A549 treated with CpdA at 1 μM for 4 hours (cell line): Measurements from ENCODE around the gene LMNTD2. TPM values are rescaled to one million over a fixed set of nuclear protein-coding genes. Genes with fewer than 3 reads are reported as not detected.

ENCODE experiments used
- total RNA-seq: library from RNA; stranded (reverse); fragments of 200-300 nt; extraction: Qiagen RNA extraction; gene quantifications from 5 replicates; pipeline ENCODE4 v1.2.3, GENCODE V29; 2022; ENCODE audit warnings: low read depth

LMNTD2 gene, protein sequence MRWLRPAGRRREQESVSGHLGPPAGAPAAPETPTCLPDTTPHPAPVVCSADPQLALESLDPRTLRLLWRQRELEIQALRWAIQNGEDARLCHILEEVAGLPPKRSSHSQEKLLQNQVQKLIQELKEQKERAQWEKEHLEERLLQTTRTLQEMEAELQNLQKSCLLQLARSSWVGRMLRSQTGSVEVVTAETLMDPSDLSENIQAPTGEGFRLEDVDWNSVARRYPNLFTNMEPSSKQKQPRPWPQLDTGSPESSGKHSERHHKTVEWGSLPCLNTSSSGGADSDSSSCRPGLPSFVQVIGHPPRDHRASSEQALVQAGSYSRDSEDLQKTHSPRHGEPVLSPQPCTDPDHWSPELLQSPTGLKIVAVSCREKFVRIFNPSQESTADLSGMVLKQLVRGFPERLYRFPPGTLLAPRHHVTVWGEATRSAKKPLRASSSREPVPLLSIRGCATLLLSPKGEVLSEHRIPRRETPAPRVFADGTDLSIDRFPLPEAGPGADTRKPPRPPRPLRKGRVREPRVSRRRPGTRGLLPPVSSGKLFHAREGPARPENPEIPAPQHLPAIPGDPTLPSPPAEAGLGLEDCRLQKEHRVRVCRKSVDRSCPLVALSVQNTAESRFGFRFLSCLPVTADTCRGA
- 2.0 to 3.5 TPM (median 2.3 TPM) in 5 replicates for total RNA-seq

DNA sequence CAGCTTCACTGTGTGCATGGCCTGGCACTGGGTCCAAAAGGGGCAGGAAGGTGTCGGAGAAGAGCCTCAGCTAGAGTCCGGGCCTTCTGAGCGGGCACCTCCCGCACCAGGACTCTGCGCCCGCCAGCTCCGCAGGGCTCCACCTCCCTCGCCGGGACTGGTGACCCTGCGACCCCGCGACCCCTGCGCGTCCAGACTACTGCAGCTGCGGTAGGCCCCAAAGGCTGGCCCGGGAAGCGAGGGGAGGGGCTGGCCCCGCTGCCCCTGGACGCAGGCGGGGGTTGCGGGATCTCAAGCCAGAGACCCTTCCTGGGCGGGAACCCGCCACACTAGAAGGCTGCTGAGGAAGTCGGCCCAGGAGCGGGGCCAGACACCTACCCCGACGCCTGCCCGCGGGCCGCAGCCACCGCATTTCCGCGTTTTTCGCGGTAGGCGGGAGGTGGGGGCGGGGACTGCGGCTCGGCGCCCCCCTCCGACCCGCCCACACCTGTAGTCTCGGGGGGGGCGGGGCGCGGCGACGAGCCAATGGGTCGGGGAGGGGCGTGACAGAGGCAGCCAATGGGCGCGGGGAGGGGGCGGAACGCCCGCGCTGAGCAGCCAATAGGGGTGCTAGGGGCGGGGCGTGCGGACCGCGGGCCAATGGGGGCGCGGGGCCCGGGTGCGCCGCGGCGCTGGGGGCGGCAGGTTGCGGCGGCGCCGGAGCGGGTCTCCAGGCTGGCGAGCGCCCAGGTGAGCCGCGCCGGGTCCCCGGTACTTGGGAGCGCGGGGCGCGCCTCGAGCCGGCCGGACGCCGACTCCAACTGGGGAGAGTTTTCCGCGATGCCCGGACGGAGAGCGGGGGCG, at the start of gene LMNTD2, which contains the start of gene RASSF7:
Gene LMNTD2, minus strand, starts transcription at position 434 of the 843 bp plus-strand sequence. Its CDS starts 22 bp downstream, at position 412.
Gene RASSF7, plus strand, starts transcription at position 666 of the 843 bp plus-strand sequence. CDS start 799 bp downstream, outside the sequence.

DNA sequence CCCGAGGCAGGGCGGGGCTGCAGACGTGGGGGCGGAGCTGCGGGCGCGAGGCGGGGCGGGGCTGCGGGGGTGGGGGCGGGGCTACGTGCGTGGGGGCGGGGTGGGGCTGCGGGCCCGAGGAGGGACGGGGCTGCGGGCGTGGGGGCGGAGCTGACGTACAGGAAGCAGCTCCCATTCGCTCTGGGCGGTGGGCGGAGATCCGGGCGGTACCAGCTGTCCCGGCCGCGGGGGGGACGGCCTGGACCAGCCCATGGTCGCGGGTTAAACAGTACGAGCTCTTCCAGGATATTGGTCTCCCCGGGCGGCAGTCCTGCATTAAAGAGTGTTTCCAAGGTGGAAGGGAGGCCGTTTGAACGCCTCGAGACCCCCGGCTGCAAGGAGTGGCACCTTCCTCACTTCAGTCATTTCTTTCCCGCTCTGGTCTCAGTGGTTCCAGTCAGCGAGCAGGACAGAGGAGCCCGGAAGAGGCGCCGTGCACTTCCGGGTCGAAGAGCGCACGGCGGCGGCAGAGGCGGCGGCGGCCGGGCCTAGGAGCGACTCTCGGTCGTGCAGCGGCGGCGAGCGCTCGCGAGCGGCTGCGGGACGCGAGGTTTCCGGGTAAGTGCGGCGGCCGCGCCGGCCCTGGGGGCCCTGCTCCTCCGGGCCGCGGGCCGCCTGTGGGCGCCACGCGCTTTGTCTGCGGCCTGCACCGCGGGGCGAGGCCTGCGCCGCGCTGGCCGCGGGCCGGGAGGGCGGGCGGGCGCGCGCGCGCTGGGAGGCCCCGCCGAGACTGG, 15.6 kb upstream of the LMNTD2 start, which contains the start of gene PHRF1:
Gene PHRF1, plus strand, starts transcription at position 475 of the 773 bp plus-strand sequence. CDS start 5,043 bp downstream, outside the sequence.

DNA sequence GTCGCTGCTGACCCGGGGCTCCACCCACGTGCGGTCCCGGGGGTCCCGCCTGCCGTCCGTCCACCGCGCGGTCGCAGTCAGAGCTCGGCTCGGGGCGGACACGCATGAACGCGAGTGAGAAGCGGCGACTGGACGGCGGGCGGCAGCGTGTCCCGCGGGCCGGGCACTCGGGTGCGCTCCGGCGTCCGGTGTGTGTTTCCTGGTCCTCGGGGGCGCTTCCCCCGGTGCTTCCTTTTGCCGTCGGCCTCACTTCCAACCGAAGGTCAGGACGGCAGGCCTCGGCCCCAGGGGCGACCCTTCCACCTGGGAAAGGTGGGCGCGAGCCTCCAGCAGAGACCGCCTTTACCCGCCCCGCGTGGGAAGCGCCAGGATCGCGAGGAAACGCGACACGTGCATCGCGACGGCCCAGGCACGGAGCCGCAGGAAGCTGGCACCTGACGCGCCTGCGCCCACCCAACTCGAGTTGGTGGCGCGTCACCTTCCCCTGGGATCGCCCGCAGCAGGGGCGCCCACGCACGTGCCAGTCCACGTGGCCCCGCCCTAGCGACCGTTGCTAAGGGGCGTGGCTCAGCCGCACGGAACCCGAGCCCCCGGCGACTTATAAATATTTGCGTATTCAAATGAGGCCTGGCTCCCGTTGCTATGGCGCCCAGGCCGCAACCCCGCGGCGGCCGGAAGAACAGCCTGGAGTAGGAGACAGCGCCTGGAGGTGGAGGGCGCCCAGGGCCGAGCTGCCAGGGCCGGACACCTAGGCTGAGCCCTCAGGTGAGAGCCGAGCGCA, 23.5 kb downstream of the LMNTD2 start, which contains the start of gene LRRC56:
Gene LRRC56, plus strand, starts transcription at position 687 of the 781 bp plus-strand sequence. CDS start 3,158 bp downstream, outside the sequence.

DNA sequence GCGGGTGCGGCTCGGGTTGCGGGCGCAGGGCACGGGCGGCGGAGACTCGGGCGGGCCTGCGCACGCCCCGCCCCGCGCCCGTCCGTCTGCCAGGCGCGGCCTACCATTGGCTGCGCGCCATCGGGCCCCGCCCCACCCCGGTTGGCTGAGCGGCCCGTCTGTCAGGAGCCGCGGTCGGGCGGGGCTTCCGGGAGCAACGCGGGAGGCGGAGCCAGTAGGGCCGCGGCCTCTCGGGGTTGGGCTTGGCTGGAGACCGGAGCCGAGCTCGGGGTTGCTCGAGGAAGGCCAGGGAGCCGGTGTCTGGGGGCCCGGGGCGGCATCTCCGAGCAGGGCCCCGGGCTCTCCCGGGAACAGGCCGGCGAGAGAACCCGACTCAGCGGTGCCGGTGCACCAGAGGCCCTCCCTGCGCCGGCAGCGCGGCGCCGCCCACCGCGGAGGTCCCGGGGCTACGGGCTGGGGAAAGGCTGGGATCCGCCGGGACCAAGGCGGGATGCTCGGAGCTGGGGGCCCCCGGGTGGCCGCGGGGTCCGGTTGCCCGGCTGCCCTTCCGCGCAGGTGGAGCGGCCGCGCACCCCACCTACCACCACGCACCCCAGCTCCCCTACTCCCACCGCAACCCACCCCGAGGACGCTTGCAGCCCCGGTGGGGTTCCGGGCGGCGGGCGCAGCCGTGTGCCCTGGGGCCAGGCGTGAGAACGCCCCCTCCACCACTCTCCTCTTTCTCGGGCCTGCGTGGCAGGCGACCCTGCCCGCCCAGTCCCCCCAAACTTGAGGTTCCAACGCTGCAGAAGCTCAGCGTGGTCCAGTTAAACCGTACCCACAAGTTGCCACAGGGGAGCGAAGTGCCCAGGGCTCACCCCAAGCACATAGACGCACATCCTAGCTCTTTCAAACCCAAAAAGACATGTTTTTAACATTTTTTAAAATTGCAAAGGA, 24.8 kb downstream of the LMNTD2 start, which contains the start of gene HRAS:
Gene HRAS, minus strand, starts transcription at position 58 of the 936 bp plus-strand sequence.

DNA sequence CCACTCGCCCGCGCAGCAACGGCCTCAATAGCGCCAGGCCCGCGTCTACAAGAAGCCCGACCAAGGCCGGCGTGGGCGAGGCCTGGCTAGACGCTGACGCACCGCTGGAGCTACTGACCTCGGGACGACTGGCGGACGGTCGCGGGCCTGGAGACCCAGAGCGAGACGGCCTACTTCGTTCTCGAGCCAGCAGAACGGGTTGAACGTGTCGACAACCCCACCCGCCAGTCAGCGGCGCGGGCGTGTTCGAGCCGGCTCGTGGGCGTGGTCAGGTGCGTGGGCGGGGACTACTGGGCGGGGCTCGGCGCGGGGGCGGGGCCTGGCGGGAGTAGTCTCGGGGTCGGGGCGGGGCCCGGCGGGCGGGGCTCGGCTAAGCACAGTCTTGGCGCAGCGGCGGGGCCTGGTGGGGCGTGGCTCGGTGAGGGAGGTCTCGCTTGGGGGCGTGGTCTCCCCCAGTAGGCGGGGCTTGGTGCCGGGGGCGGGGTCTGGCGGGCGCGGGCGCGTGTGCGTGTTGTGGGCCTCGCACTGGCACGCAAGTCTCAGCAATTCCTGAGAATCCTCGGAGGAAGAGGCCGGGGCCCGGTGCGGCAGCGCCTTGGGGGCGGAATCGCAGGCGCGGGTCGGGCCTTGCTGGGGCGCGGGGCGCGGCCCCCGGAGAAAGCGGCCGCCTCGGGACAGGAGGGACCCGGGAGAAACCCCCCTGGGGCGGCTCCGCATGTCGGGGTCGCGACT, 53.4 kb downstream of the LMNTD2 start, which contains the start of gene RNH1:
Gene RNH1, minus strand, starts transcription at position 248 of the 732 bp plus-strand sequence. CDS start 5,080 bp downstream, outside the sequence.

Other genes starting within 250 kb of the LMNTD2 start
- 0.24 to 0.82 TPM (median 0.49 TPM) in 4 of 5 replicates, not detected in the other for gene IFITM1, start 246.7 kb downstream of the LMNTD2 start, total RNA-seq
- 20.3 to 33.4 TPM (median 29.1 TPM) in 5 replicates for gene IFITM3, start 239.9 kb downstream of the LMNTD2 start, total RNA-seq
- gene B4GALNT4, start 191.2 kb downstream of the LMNTD2 start, total RNA-seq, result 9.3 to 23.3 TPM (median 15.1 TPM) in 5 replicates
- gene PKP3, start 166.5 kb downstream of the LMNTD2 start, total RNA-seq, result 31.0 to 40.9 TPM (median 35.4 TPM) in 5 replicates
- gene SIGIRR, start 145.7 kb downstream of the LMNTD2 start, total RNA-seq, result 58.8 to 99.8 TPM (median 88.2 TPM) in 5 replicates
- 0.51 to 1.2 TPM (median 0.77 TPM) in 5 replicates for gene ANO9, start 118.7 kb downstream of the LMNTD2 start, total RNA-seq
- gene PTDSS2, start 110.5 kb downstream of the LMNTD2 start, total RNA-seq, result 35.2 to 48.4 TPM (median 45.1 TPM) in 5 replicates
- 122 to 172 TPM (median 165 TPM) in 5 replicates for gene RNH1, start 53.5 kb downstream of the LMNTD2 start, total RNA-seq
- gene HRAS, start 25.2 kb downstream of the LMNTD2 start, total RNA-seq, result 92.4 to 151 TPM (median 143 TPM) in 5 replicates
- gene LRRC56, start 23.2 kb downstream of the LMNTD2 start, total RNA-seq, result 0.55 to 0.74 TPM (median 0.66 TPM) in 5 replicates
- 30.8 to 37.0 TPM (median 33.0 TPM) in 5 replicates for gene RASSF7, start 232 bp upstream of the LMNTD2 start, total RNA-seq
- 28.0 to 34.8 TPM (median 34.2 TPM) in 5 replicates for gene PHRF1, start 15.7 kb upstream of the LMNTD2 start, total RNA-seq
- gene IRF7, start 55.2 kb upstream of the LMNTD2 start, total RNA-seq, result 4.7 to 6.9 TPM (median 6.3 TPM) in 5 replicates
- 0.03 to 0.19 TPM (median 0.03 TPM) in 3 of 5 replicates, not detected in the others for gene CDHR5, start 64.2 kb upstream of the LMNTD2 start, total RNA-seq
- gene SCT, start 66.4 kb upstream of the LMNTD2 start, total RNA-seq, result not detected in 5 replicates
- gene DRD4, start 76.5 kb upstream of the LMNTD2 start, total RNA-seq, result 0.13 to 0.41 TPM (median 0.28 TPM) in 4 of 5 replicates, not detected in the other
- 25.7 to 36.7 TPM (median 34.9 TPM) in 5 replicates for gene DEAF1, start 134.5 kb upstream of the LMNTD2 start, total RNA-seq
- gene TMEM80, start 135.1 kb upstream of the LMNTD2 start, total RNA-seq, result 8.9 to 11.1 TPM (median 10.7 TPM) in 5 replicates
- 78.2 to 132 TPM (median 114 TPM) in 5 replicates for gene EPS8L2, start 145.5 kb upstream of the LMNTD2 start, total RNA-seq
- 415 to 447 TPM (median 432 TPM) in 5 replicates for gene TALDO1, start 186.7 kb upstream of the LMNTD2 start, total RNA-seq
- 38.5 to 51.7 TPM (median 45.2 TPM) in 5 replicates for gene GATD1, start 216.7 kb upstream of the LMNTD2 start, total RNA-seq
- 1.6 to 1.8 TPM (median 1.7 TPM) in 5 replicates for gene CEND1, start 229.4 kb upstream of the LMNTD2 start, total RNA-seq
- 23.3 to 38.0 TPM (median 36.9 TPM) in 5 replicates for gene SLC25A22, start 237.5 kb upstream of the LMNTD2 start, total RNA-seq
- 8.7 to 15.1 TPM (median 14.5 TPM) in 5 replicates for gene PIDD1, start 244.5 kb upstream of the LMNTD2 start, total RNA-seq
- gene RPLP2, start 249.2 kb upstream of the LMNTD2 start, total RNA-seq, result 1,534 to 2,430 TPM (median 2,343 TPM) in 5 replicates